HepG2 (cell line): ENCODE measurements around the gene DHRS4L2. TPM values are rescaled to one million over a fixed set of nuclear protein-coding genes. Genes with fewer than 3 reads are reported as not detected.

Experiments used
- CEBPG ChIP-seq: IDR thresholded peaks from 2 replicates; pipeline ENCODE4 v1.6.1; 2016
- CHD4 ChIP-seq: fragments of 200-600 bp; sonication (generic); IDR thresholded peaks from 2 replicates; pipeline ENCODE4 v1.7.0; 2017; ENCODE audit warnings: mild to moderate bottlenecking, low read length, borderline replicate concordance
- DPF2 ChIP-seq: sonication (generic); formaldehyde crosslinking; IDR thresholded peaks from 2 replicates; pipeline ENCODE4 v1.4.0; 2020; ENCODE audit warnings: mild to moderate bottlenecking, low read depth, missing genetic modification reagents, borderline replicate concordance
- HOXD1 ChIP-seq: sonication (generic); formaldehyde crosslinking; IDR thresholded peaks from 2 replicates; pipeline ENCODE4 v1.5.0; 2020; ENCODE audit warnings: missing genetic modification reagents
- TBX3 ChIP-seq: fragments of 450-650 bp; IDR thresholded peaks from 2 replicates; pipeline ENCODE4 v1.6.1; 2017; ENCODE audit warnings: antibody characterized with exemption, mild to moderate bottlenecking, inconsistent platforms, borderline replicate concordance
- ZFP1 ChIP-seq: IDR thresholded peaks from 2 replicates; pipeline ENCODE4 v1.6.1; 2016
- ZNF251 ChIP-seq: sonication (generic); formaldehyde crosslinking; IDR thresholded peaks from 2 replicates; pipeline ENCODE4 v1.9.0; 2021; ENCODE audit warnings: mild to moderate bottlenecking, missing genetic modification reagents
- ZNF367 ChIP-seq: sonication (generic); formaldehyde crosslinking; IDR thresholded peaks from 2 replicates; pipeline ENCODE4 v1.4.0; 2020; ENCODE audit warnings: missing genetic modification reagents, borderline replicate concordance
- ZNF563 ChIP-seq: sonication (generic); formaldehyde crosslinking; IDR thresholded peaks from 2 replicates; pipeline ENCODE4 v1.8.0; 2022; ENCODE audit warnings: mild to moderate bottlenecking, moderate library complexity, missing genetic modification reagents
- ZNF580 ChIP-seq: IDR thresholded peaks from 2 replicates; pipeline ENCODE4 v1.6.1; 2016; ENCODE audit warnings: low read depth, borderline replicate concordance
- ZNF598 ChIP-seq: sonication (generic); formaldehyde crosslinking; IDR thresholded peaks from 2 replicates; pipeline ENCODE4 v1.5.1; 2020; ENCODE audit warnings: mild to moderate bottlenecking, missing genetic modification reagents, borderline replicate concordance
- polyA plus RNA-seq, 8 experiments: library from polyadenylated mRNA; depleted of rRNA in 3 of 8; stranded (reverse) in 7 of 8; unstranded in 1 of 8; fragments of >200 nt; fragmentation: Illumina TruSeq in 4 of 8; extraction: Trizol in 4 of 8; gene quantifications; 2 replicates each; pipeline versions ENCODE4 v1.2.1 to v1.2.3, GENCODE V29; 2011 to 2016; ENCODE audit warnings: low read depth in 4 of 8, missing spikeins in 1 of 8, mixed read lengths in 1 of 8; ENCODE audit not compliant: insufficient read depth in 1 of 8
- total RNA-seq, 5 experiments: library from RNA; depleted of rRNA; stranded (reverse); fragments of >200 nt; fragmentation: Illumina TruSeq; extraction: Trizol; gene quantifications; 2 replicates each; pipeline ENCODE4 v1.2.3, GENCODE V29; 2016; ENCODE audit warnings: low read depth in 1 of 5
- TF ChIP-seq, protein P1 (sequence below): sonication (generic); formaldehyde crosslinking; IDR thresholded peaks from 2 replicates; pipeline ENCODE4 v1.5.0; 2020; ENCODE audit warnings: mild to moderate bottlenecking, missing genetic modification reagents, borderline replicate concordance
- TF ChIP-seq, protein P2 (sequence below): sonication (generic); formaldehyde crosslinking; IDR thresholded peaks from 2 replicates; pipeline ENCODE4; 2020; ENCODE audit warnings: missing genetic modification reagents, mild to moderate bottlenecking, borderline replicate concordance
- TF ChIP-seq, protein P3 (sequence below): sonication (generic); formaldehyde crosslinking; IDR thresholded peaks from 2 replicates; pipeline ENCODE4 v1.4.0; 2020; ENCODE audit warnings: missing genetic modification reagents, mild to moderate bottlenecking, borderline replicate concordance

Gene DHRS4L2
- total and polyA plus RNA-seq, 2 of the 13 experiments (the other 11 are each of a cell fraction or from before 2014, with no cell fraction given) = 24.7 to 38.2 TPM

DNA sequence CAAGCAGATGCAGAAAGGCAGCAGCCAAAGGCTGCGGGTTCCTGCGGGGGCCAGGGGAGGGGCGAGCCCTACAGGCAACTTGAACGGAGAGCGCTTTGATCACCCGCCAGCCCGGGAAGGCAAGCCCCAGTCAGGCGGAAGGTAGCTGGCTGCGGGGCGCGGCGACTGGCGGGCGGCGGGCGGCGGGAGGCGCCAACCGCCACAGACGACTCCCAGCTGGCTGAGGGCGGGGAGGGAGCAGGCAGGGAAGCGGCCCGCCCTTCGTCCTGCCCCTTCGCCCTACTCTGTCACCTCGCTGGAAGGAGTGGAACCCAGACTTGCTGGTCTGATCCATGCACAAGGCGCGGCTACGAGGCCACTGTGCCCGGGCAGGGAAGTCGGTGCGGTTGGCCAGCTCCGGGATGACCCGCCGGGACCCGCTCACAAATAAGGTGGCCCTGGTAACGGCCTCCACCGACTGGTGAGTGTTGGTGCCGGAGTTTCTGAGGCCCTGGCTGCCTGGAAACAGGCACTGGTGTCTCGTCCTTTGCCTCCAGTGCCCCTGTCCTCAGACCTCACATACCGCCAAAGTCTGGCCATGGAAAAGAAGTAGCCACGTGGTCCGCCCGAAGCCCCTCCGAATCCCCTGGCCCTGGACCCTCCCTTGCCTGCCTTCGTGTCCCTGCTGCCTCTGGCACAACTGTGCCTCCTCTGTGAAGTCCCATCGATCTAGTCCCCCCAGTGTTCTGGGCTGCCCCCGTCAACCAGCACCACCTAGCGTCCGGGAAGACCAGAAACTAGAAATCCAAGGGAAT, 47.6 kb downstream of the DHRS4L2 start (continued):
- TF ChIP-seq, protein P1, sequence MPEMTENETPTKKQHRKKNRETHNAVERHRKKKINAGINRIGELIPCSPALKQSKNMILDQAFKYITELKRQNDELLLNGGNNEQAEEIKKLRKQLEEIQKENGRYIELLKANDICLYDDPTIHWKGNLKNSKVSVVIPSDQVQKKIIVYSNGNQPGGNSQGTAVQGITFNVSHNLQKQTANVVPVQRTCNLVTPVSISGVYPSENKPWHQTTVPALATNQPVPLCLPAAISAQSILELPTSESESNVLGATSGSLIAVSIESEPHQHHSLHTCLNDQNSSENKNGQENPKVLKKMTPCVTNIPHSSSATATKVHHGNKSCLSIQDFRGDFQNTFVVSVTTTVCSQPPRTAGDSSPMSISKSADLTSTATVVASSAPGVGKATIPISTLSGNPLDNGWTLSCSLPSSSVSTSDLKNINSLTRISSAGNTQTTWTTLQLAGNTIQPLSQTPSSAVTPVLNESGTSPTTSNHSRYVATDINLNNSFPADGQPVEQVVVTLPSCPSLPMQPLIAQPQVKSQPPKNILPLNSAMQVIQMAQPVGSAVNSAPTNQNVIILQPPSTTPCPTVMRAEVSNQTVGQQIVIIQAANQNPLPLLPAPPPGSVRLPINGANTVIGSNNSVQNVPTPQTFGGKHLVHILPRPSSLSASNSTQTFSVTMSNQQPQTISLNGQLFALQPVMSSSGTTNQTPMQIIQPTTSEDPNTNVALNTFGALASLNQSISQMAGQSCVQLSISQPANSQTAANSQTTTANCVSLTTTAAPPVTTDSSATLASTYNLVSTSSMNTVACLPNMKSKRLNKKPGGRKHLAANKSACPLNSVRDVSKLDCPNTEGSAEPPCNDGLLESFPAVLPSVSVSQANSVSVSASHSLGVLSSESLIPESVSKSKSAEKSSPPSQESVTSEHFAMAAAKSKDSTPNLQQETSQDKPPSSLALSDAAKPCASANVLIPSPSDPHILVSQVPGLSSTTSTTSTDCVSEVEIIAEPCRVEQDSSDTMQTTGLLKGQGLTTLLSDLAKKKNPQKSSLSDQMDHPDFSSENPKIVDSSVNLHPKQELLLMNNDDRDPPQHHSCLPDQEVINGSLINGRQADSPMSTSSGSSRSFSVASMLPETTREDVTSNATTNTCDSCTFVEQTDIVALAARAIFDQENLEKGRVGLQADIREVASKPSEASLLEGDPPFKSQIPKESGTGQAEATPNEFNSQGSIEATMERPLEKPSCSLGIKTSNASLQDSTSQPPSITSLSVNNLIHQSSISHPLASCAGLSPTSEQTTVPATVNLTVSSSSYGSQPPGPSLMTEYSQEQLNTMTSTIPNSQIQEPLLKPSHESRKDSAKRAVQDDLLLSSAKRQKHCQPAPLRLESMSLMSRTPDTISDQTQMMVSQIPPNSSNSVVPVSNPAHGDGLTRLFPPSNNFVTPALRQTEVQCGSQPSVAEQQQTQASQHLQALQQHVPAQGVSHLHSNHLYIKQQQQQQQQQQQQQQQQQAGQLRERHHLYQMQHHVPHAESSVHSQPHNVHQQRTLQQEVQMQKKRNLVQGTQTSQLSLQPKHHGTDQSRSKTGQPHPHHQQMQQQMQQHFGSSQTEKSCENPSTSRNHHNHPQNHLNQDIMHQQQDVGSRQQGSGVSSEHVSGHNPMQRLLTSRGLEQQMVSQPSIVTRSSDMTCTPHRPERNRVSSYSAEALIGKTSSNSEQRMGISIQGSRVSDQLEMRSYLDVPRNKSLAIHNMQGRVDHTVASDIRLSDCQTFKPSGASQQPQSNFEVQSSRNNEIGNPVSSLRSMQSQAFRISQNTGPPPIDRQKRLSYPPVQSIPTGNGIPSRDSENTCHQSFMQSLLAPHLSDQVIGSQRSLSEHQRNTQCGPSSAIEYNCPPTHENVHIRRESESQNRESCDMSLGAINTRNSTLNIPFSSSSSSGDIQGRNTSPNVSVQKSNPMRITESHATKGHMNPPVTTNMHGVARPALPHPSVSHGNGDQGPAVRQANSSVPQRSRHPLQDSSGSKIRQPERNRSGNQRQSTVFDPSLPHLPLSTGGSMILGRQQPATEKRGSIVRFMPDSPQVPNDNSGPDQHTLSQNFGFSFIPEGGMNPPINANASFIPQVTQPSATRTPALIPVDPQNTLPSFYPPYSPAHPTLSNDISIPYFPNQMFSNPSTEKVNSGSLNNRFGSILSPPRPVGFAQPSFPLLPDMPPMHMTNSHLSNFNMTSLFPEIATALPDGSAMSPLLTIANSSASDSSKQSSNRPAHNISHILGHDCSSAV (CRISPR knock-in tag) = no peak
- TF ChIP-seq ZNF598 (CRISPR knock-in tag) (no peak; the same call in 1 of the 2 replicates), DPF2 (CRISPR knock-in tag) (peak; percentile 75; the same call in 1 of the 2 replicates), ZNF251 (CRISPR knock-in tag) (peak; percentile 98), CHD4 (no peak), ZNF563 (peak; percentile 82), ZNF580 (CRISPR knock-in tag) (peak; percentile 89), TBX3 (no peak), CEBPG (CRISPR knock-in tag) (peak; percentile 69), HOXD1 (CRISPR knock-in tag) (no peak), ZFP1 (CRISPR knock-in tag) (peak; percentile 60; the same call in 1 of the 2 replicates), ZNF367 (CRISPR knock-in tag) (no peak)
- TF ChIP-seq, protein P2, sequence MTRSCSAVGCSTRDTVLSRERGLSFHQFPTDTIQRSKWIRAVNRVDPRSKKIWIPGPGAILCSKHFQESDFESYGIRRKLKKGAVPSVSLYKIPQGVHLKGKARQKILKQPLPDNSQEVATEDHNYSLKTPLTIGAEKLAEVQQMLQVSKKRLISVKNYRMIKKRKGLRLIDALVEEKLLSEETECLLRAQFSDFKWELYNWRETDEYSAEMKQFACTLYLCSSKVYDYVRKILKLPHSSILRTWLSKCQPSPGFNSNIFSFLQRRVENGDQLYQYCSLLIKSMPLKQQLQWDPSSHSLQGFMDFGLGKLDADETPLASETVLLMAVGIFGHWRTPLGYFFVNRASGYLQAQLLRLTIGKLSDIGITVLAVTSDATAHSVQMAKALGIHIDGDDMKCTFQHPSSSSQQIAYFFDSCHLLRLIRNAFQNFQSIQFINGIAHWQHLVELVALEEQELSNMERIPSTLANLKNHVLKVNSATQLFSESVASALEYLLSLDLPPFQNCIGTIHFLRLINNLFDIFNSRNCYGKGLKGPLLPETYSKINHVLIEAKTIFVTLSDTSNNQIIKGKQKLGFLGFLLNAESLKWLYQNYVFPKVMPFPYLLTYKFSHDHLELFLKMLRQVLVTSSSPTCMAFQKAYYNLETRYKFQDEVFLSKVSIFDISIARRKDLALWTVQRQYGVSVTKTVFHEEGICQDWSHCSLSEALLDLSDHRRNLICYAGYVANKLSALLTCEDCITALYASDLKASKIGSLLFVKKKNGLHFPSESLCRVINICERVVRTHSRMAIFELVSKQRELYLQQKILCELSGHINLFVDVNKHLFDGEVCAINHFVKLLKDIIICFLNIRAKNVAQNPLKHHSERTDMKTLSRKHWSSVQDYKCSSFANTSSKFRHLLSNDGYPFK = peak; percentile 94
- TF ChIP-seq, protein P3, sequence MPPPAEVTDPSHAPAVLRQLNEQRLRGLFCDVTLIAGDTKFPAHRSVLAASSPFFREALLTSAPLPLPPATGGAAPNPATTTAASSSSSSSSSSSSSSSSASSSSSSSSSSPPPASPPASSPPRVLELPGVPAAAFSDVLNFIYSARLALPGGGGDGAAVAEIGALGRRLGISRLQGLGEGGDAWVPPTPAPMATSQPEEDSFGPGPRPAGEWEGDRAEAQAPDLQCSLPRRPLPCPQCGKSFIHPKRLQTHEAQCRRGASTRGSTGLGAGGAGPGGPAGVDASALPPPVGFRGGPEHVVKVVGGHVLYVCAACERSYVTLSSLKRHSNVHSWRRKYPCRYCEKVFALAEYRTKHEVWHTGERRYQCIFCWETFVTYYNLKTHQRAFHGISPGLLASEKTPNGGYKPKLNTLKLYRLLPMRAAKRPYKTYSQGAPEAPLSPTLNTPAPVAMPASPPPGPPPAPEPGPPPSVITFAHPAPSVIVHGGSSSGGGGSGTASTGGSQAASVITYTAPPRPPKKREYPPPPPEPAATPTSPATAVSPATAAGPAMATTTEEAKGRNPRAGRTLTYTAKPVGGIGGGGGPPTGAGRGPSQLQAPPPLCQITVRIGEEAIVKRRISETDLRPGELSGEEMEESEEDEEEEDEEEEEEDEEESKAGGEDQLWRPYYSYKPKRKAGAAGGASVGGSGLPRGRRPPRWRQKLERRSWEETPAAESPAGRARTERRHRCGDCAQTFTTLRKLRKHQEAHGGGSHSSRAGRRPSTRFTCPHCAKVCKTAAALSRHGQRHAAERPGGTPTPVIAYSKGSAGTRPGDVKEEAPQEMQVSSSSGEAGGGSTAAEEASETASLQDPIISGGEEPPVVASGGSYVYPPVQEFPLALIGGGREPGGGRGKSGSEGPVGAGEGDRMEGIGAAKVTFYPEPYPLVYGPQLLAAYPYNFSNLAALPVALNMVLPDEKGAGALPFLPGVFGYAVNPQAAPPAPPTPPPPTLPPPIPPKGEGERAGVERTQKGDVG (CRISPR knock-in tag) = peak; percentile 68; the same call in 1 of the 2 replicates
